ENCODE results near the gene HIBCH. TPM values are rescaled to one million over a fixed set of nuclear protein-coding genes. Genes with fewer than 3 reads are reported as not detected.

Gene HIBCH
- total RNA-seq, 2 experiments from 2014 or later: 13.3 to 14.5 TPM

- no peak overlapping the region for H3K27ac Mint-ChIP-seq
- H3K36me3 Mint-ChIP-seq (ENCODE audit: low read depth): no peaks in the 10 kb centered on the region
- H3K4me1 Mint-ChIP-seq: peaks cover 7% of the 10 kb centered on the region
- no peaks in the 10 kb centered on the region for H3K27me3 Mint-ChIP-seq
- H3K9me3 Mint-ChIP-seq: no peaks in the 10 kb centered on the region
- no peak overlapping the region for H3K4me3 Mint-ChIP-seq
- DNase-seq: no peak
- CTCF ChIA-PET: interaction anchor here (0.7 to 2.5 kb wide), 4 partner anchors 10 to 94 kb away, joined by 3 to 9 read pairs (median 3); partner anchors contain the start of gene INPP1
- POLR2A ChIA-PET: no interaction called here
Observed at GRCh38 chr2:190354003-190354690, 34.5 kb upstream of the HIBCH start.

DNA sequence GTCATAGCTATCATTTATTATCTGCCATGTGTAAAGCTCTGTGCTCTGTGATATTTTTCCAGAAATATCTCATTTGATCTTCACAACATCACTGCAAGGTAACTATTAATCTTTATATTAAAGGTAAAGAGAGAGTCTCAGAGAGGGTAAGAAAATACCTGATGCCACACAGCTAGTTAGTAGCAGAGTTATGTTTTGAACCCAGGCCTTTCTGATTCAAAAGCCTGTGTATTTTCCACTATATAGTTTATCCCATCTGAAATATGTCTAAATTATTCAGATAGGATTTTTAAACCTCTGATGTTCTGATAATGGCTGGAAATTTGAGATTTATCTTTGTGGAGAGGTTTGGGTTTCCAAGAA is 33.9 kb upstream of the HIBCH start:
- no peak for DNase-seq
- Mint-ChIP-seq H3K4me3 (no peak overlapping the region), H3K36me3 (ENCODE audit: low read depth) (no peaks in the 10 kb centered on the region), H3K9me3 (no peaks in the 10 kb centered on the region), H3K27me3 (no peaks in the 10 kb centered on the region), H3K4me1 (peaks cover under 1% of the 10 kb centered on the region), H3K27ac (no peak overlapping the region)
- POLR2A ChIA-PET: no interaction called here
- CTCF ChIA-PET: interaction anchor here (1.0 to 1.2 kb wide), 2 partner anchors 14 to 35 kb away, joined by 3 read pairs; no protein-coding TSS in a partner anchor

DNA sequence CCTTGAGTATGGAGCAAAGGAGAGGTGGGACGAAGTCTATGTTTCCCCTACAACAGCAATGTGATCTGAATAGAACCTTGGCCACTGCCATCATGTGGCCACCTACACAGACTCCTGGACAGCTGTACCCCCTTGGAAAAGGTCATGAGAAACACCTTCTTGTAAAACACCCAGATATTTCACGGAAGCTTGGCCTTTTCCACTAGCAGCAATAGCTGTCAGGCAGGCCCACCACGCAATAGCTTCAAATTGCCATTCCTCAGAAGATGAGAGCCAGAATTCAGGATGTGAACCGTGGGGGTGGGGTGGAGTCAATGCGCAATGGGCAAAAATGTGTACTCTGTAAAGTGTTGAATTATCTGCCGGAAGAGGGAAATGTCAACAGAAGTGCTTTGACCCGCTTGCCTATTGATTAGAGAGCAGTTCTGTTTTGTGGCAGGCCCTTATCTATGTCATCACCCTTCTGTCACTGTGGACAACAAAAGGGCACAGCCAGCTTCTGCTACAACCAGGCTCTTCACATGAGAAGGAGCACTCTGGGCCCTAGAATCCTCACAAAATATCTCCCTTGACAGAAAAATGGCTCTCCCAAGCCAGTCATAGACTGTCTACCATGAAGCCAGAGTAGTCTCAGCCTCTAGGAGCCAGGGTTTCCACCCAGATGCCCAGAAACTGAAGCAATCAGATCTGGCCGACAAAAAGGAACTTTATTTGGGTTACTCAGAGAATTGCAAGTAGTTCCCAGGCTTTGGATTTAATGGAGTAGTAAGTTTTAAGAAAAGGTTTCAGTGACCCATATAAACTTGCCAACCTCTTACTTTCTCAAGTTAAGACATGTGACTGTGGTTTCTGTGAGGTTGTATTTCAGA is 33.3 kb upstream of the HIBCH start:
- H3K36me3 Mint-ChIP-seq (ENCODE audit: low read depth): no peaks in the 10 kb centered on the region
- H3K4me1 Mint-ChIP-seq: no peaks in the 10 kb centered on the region
- no peak overlapping the region for H3K27ac Mint-ChIP-seq
- CTCF ChIA-PET: interaction anchor here (1.2 kb wide), 1 partner anchor 34 kb away, joined by 3 read pairs; no protein-coding TSS in a partner anchor
- POLR2A ChIA-PET: no interaction called here
- no peak overlapping the region for H3K4me3 Mint-ChIP-seq
- H3K27me3 Mint-ChIP-seq: no peaks in the 10 kb centered on the region
- no peak for DNase-seq
- H3K9me3 Mint-ChIP-seq: no peaks in the 10 kb centered on the region

- no peak overlapping the region for H3K4me3 Mint-ChIP-seq
- ChIA-PET POLR2A (no interaction called here), CTCF (interaction anchor here (1.4 kb wide), 1 partner anchor 13 kb away, joined by 4 read pairs; no protein-coding TSS in a partner anchor)
- DNase-seq: no peak
- no peaks in the 10 kb centered on the region for H3K36me3 Mint-ChIP-seq (ENCODE audit: low read depth)
- H3K9me3 Mint-ChIP-seq: no peaks in the 10 kb centered on the region
- H3K4me1 Mint-ChIP-seq: no peaks in the 10 kb centered on the region
- H3K27ac Mint-ChIP-seq: no peak overlapping the region
- H3K27me3 Mint-ChIP-seq: no peaks in the 10 kb centered on the region
Observed at GRCh38 chr2:190351955-190352354, 32.3 kb upstream of the HIBCH start.

- ChIA-PET POLR2A (no interaction called here), CTCF (interaction anchor here (1.0 to 1.4 kb wide), 2 partner anchors 9 to 12 kb away, joined by 3 to 4 read pairs; no protein-coding TSS in a partner anchor)
Observed at GRCh38 chr2:190350371-190350770, 30.7 kb upstream of the HIBCH start.

GRCh38 chr2:190344276-190344827 is 24.7 kb upstream of the HIBCH start:
- CTCF ChIA-PET: interaction anchor here (0.6 to 2.8 kb wide), 5 partner anchors 11 to 387 kb away, joined by 3 to 9 read pairs (median 4); partner anchors contain the start of gene HIBCH
- DNase-seq: no peak

More at GRCh38 chr2:190350371-190350770, 30.7 kb upstream of the HIBCH start:
- H3K27me3 Mint-ChIP-seq: no peaks in the 10 kb centered on the region
- peaks cover 2% of the 10 kb centered on the region for H3K4me1 Mint-ChIP-seq
- no peak overlapping the region for H3K27ac Mint-ChIP-seq
- no peaks in the 10 kb centered on the region for H3K36me3 Mint-ChIP-seq (ENCODE audit: low read depth)
- H3K4me3 Mint-ChIP-seq: no peak overlapping the region
- DNase-seq: no peak
- H3K9me3 Mint-ChIP-seq: no peaks in the 10 kb centered on the region

DNA sequence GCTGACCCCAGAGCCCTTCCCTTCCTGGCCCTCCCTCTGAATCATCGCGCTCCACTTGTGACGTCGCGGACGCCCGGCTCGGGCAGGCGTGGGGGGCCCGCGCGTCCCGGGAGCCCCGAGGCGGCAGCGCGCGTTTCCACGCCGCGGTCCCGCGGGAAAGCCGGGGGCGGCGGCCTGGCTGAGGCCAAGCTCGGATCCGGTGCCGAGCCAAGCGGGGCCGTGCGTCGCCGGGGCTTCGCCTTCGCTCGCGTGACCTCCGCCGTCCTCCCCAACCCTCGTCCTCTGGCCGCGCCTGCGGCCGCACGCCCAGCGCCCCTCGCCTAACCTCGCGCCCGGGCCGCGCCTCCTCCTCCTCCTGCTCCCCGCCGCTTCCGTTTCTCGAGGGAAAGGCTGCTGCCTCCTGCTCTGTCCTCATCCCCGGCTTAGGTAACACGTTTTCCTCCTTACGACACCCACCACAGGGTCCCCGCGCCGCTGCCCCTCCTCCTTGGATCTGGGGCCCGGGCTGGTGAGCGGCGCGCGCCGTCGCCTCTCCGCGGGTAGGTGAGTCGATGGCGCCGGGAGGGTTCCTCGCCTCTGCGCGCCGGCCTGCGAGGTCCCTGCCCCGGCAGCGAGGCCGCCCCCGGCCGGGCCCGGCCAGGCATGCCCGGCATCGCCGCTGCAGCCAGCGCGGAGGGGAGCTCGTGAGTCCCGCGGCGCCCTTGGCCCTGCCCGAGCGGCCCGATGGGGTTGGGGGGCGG is 24.1 kb upstream of the HIBCH start, which contains the start of gene INPP1:
Gene INPP1, plus strand, starts transcription at position 54 of the 740 bp plus-strand sequence. CDS start 16,514 bp downstream, outside the sequence.
- Mint-ChIP-seq H3K27ac (peak within 1 kb of the TSS; percentile 73), H3K4me1 (peaks cover 18% of the 10 kb centered on the region), H3K4me3 (peak within 1 kb of the TSS; percentile 80), H3K9me3 (no peaks in the 10 kb centered on the region), H3K36me3 (ENCODE audit: low read depth) (no peaks in the 10 kb centered on the region), H3K27me3 (peaks cover 22% of the 10 kb centered on the region)
- peak; percentile 37 for DNase-seq
- ChIA-PET CTCF (interaction anchor here (0.6 to 2.8 kb wide), 7 partner anchors 12 to 387 kb away, joined by 3 to 9 read pairs (median 4); partner anchors contain the start of gene HIBCH), POLR2A (no interaction called here)

More at GRCh38 chr2:190344276-190344827, 24.7 kb upstream of the HIBCH start:
- Mint-ChIP-seq H3K36me3 (ENCODE audit: low read depth) (no peaks in the 10 kb centered on the region), H3K27me3 (peaks cover 22% of the 10 kb centered on the region), H3K27ac (peak overlapping the region; percentile 67), H3K4me1 (peaks cover 18% of the 10 kb centered on the region), H3K4me3 (peak overlapping the region; percentile 76), H3K9me3 (no peaks in the 10 kb centered on the region)
- POLR2A ChIA-PET: no interaction called here

DNA sequence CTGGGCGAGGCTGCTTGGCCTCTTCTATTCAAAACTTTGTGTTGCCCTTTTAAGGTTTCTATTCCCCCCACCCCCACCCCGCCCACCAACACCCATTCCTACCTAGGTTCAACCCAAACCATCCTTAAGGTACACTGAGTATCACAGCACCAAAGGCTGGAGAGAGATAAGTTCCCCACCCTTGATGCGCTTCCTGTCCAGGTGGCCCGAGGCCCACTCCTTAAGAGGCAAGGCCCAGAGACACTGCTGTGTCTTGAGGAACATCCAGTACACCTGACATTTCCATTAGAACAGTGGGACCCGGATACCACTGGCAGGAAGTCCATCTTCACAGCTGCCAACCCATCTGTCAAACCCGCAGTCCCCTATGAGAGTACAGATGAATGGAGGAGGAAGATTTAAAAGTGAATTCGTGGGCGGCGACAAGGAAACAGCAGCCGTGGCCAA is 23.5 kb upstream of the HIBCH start:
- peaks cover 18% of the 10 kb centered on the region for H3K4me1 Mint-ChIP-seq
- no peaks in the 10 kb centered on the region for H3K9me3 Mint-ChIP-seq
- H3K4me3 Mint-ChIP-seq: peak overlapping the region; percentile 80
- peak overlapping the region; percentile 48 for H3K27ac Mint-ChIP-seq
- no peaks in the 10 kb centered on the region for H3K36me3 Mint-ChIP-seq (ENCODE audit: low read depth)
- CTCF ChIA-PET: interaction anchor here (1.0 to 2.8 kb wide), 2 partner anchors 13 to 17 kb away, joined by 3 to 9 read pairs; no protein-coding TSS in a partner anchor
- DNase-seq: peak; percentile 7
- POLR2A ChIA-PET: no interaction called here
- H3K27me3 Mint-ChIP-seq: peaks cover 23% of the 10 kb centered on the region

GRCh38 chr2:190342611-190343010 is 23.0 kb upstream of the HIBCH start:
- CTCF ChIA-PET: interaction anchor here (1.0 kb wide), 1 partner anchor 17 kb away, joined by 3 read pairs; no protein-coding TSS in a partner anchor
- Mint-ChIP-seq H3K4me3 (peak overlapping the region; percentile 80), H3K9me3 (no peaks in the 10 kb centered on the region), H3K27ac (no peak overlapping the region), H3K27me3 (peaks cover 24% of the 10 kb centered on the region), H3K4me1 (peaks cover 18% of the 10 kb centered on the region), H3K36me3 (ENCODE audit: low read depth) (no peaks in the 10 kb centered on the region)
- DNase-seq: no peak
- POLR2A ChIA-PET: no interaction called here

DNA sequence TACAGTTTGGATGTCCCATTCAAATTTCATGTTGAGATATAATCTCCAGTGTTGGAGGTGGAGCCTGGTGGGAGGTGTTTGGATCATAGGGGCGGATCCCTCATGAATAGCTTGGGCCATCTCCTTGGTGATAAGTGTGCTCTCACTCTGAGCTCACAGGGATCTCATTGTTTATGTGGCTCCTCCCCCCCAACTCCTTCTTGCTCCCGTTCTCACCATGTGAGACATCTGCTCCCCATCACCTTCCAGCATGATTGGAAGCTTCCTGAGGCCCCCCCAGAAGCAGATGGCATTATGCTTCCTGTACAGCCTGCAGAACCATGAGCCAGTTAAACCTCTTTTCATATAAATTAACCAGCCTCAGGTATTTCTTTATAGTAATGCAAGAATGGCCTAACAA is 20.7 kb upstream of the HIBCH start:
- no peak overlapping the region for H3K4me3 Mint-ChIP-seq
- H3K27ac Mint-ChIP-seq: no peak overlapping the region
- DNase-seq: no peak
- ChIA-PET CTCF (interaction anchor here (0.7 kb wide), 1 partner anchor 14 kb away, joined by 3 read pairs; no protein-coding TSS in a partner anchor), POLR2A (no interaction called here)
- H3K27me3 Mint-ChIP-seq: peaks cover 26% of the 10 kb centered on the region
- peaks cover 16% of the 10 kb centered on the region for H3K4me1 Mint-ChIP-seq
- H3K9me3 Mint-ChIP-seq: no peaks in the 10 kb centered on the region
- no peaks in the 10 kb centered on the region for H3K36me3 Mint-ChIP-seq (ENCODE audit: low read depth)

GRCh38 chr2:190339394-190339793 is 19.8 kb upstream of the HIBCH start:
- Mint-ChIP-seq H3K4me1 (peaks cover 11% of the 10 kb centered on the region), H3K27me3 (peaks cover 27% of the 10 kb centered on the region), H3K4me3 (no peak overlapping the region), H3K27ac (no peak overlapping the region), H3K9me3 (no peaks in the 10 kb centered on the region), H3K36me3 (ENCODE audit: low read depth) (no peaks in the 10 kb centered on the region)
- CTCF ChIA-PET: no interaction called here
- POLR2A ChIA-PET: no interaction called here
- DNase-seq: no peak

DNA sequence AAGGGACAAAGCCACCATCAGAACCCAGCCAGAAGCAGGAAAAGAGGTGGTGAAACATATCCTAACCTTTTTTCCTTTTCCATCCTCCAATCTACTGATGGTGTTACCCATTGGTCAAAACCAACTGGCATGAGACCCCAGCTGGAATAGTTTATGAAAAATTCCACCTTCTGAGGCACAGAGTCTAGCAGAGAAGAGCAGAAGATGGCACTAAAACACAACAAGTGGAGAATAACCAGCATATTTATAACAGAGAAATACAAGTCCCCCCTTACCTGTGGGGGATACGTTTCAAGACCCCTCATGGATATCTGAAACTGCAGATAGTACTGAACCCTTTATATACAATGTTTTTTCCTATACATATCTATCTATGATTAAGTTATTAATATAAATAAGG is 18.8 kb upstream of the HIBCH start:
- Mint-ChIP-seq H3K36me3 (ENCODE audit: low read depth) (no peaks in the 10 kb centered on the region), H3K9me3 (no peaks in the 10 kb centered on the region), H3K4me3 (no peak overlapping the region), H3K4me1 (peaks cover 6% of the 10 kb centered on the region), H3K27ac (no peak overlapping the region), H3K27me3 (peaks cover 28% of the 10 kb centered on the region)
- CTCF ChIA-PET: interaction anchor here (1.1 kb wide), 1 partner anchor 13 kb away, joined by 4 read pairs; no protein-coding TSS in a partner anchor
- DNase-seq: no peak
- POLR2A ChIA-PET: no interaction called here
